Measurements from ENCODE around the gene HTR3B. TPM values are rescaled to one million over a fixed set of nuclear protein-coding genes. Genes with fewer than 3 reads are reported as not detected.

HTR3B gene
- total and polyA plus RNA-seq, 10 of the 15 experiments (the other 5 are each of a cell fraction or from before 2014, with no cell fraction given): not detected

DNA sequence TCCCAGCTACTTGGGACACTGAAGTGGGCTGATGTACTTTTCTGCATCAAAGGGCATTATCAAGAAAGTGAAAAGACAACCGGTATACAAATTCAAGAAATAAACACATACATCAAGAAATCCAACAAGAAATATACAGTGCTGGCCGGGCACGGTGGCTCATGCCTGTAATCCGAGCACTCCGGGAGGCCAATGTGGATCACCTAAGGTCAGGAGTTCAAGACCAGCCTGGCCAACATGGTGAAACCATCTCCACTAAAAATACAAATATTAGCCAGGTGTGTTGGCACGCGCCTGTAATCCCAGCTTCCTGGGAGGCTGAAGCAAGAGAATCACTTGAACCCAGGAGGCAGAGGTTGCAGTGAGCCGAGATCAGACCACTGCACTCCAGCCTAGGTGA lies 38.7 kb upstream of the HTR3B start:
- ATAC-seq: no peak
- no peak for TF ChIP-seq CUX1 (IDR thresholded peaks at IDR 0.05; ENCODE audit: insufficient replicate concordance, low read depth, low read length)
- ChIA-PET POLR2A (interaction anchor here (1.4 kb wide), 1 partner anchor 9 kb away, joined by 5 read pairs; the partner anchor contains the start of gene USP28), SMC1A (ENCODE audit: uncharacterized antibody, unreplicated experiment) (no interaction called here), CTCF (no interaction called here), RAD21 (ENCODE audit: unreplicated experiment) (no interaction called here)
- Histone ChIP-seq H2AFZ (ENCODE audit: control insufficient read depth, low read depth, low read length) (no peak overlapping the region), H3K27me3 (replicated peaks in 1 of 2; ENCODE audit: control insufficient read depth in 2 of 2, insufficient read depth in 2 of 2, low read length in 1 of 2) (no peaks in the 10 kb centered on the region), H3K4me2 (ENCODE audit: control insufficient read depth, insufficient read depth) (no peak overlapping the region), H4K20me1 (ENCODE audit: control insufficient read depth, insufficient read depth) (no peaks in the 10 kb centered on the region), H3K4me1 (ENCODE audit: control insufficient read depth, insufficient read depth, low read length) (no peaks in the 10 kb centered on the region), H3K79me2 (ENCODE audit: control insufficient read depth, insufficient read depth, low read length) (peaks cover 2% of the 10 kb centered on the region; the same call in 1 of the 2 replicates), H3K9ac (ENCODE audit: control insufficient read depth, insufficient read depth, low read length) (no peak overlapping the region), H3K27ac (ENCODE audit: control insufficient read depth, insufficient read depth) (no peak overlapping the region), H3K4me3 (no peak overlapping the region), H3K9me3 (replicated peaks; ENCODE audit: control insufficient read depth, insufficient read depth, low read length) (no peaks in the 10 kb centered on the region), H3K36me3 (ENCODE audit: control insufficient read depth in 2 of 2, insufficient read depth in 2 of 2, low read length in 1 of 2) (no peaks in the 10 kb centered on the region; a peak in 1 of 4 replicates)
- no TSS peak for BruUV-seq (replicated peaks)
- no peak for FAIRE-seq
- no peak for DNase-seq (ENCODE audit: low read depth, low spot score)
- in situ Hi-C loops (cut with MboI): no loop called here
- intact Hi-C loops (cut with micrococcal nuclease; ENCODE audit: unreplicated experiment): no loop called here
- over 99% methylated on average over 8 of the region's 8 CpGs for WGBS (ENCODE audit: insufficient coverage, insufficient replicate concordance, low lambda C conversion rate, missing lambda C conversion rate)

Data from GM12878 (cell line).